ENCODE results near the gene AOPEP.
"Not testable (repeated sequence)": the region's sequence is repeated elsewhere in the genome, so short reads cannot be mapped to it uniquely, and the experiment has no call there.

The AOPEP gene

DNA sequence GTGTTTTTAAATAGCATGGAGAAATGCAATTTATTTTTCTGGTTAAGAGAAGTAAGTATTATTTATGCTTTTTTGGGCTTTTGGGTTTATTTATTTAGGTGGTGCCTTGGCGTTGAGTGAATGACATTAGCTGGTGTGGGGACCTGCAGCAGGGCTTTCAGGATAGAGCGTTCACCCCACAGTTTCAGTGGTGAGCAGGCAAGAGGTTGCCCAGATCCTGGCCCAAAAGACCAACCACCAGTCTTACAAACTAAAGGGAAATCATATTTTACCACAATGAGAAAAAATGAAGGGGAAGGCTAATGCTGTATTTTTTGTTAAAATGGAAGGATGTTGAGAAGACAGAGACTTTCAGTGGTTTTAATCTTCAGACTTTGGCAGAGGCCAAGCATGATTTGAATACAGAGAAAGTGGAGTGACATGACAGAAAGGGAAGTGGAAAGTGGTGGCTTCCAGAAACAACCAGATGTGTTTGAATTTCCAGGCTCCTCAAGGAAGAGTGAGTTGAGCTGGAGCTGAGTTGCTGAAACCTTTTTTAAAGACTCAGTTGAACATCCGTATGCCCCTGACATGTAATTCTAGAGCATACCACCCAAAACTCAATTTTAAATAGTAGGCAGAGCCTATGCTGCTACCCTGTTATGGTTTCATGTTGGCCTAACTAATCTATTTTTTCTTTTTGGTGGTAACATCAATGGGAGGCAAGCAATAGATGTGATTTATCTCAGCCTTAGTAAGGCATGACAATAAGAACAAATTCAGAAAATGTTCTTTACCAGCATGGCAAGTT lies 94.8 kb downstream of the AOPEP start:
- no peak for DNase-seq

DNA sequence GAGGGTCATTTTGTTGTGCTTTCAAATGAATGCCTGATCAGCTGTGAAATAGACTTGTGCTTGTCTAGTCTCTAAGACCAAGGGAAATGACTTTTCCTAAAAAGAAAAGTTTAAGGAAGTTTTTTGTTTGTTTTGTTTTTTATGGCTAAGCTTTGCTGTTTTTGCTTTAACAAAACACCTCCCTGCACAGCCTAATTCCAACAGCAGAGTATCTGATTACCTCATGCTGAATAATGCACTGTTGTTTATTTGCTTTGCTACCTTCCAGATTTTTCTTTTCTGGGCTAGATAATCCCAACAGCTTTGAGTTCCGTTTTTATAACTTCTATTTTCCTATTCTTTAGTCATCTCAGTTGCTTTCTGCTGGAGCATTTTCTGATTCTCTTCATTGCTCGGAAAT lies 95.8 kb downstream of the AOPEP start:
- no peak for DNase-seq

DNA sequence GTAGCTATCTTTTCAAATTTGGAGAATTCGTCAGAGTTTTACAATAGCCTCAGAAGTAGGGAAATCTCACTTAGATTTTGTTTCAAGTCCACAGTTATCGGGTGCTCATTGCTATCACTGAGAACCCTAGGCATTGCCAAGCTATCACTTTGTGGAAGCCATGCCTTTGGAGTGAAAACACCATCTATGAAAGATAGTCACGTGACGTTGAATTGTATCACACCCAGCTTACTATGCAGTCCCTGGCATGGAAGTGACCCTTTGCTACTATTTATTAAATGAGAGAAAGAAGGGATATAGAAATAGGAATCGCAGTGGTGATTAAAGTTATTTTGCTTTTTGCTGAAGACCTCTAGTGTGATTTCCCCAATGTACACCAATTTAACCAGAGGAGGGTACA lies 97.2 kb downstream of the AOPEP start:
- no peak for DNase-seq

DNA sequence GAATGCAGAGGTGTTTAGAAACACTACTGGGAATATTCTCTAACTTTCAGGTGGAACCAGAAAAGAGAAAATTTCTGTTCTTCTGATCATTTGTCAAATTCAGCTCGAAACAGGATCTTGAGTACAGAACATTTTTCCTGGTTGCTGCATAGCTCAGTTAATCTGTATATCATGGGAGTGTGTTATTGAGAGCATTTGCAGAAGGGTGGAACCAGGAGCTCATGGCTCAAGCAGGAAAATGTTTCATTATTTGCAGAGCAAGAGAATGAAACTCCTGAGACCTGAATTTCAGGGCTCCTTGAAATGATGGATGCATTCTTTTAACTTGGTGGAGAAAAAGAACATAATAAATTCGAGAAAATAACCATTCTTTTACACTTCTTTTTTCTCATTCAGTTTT lies 97.9 kb downstream of the AOPEP start:
- no peak for DNase-seq

DNA sequence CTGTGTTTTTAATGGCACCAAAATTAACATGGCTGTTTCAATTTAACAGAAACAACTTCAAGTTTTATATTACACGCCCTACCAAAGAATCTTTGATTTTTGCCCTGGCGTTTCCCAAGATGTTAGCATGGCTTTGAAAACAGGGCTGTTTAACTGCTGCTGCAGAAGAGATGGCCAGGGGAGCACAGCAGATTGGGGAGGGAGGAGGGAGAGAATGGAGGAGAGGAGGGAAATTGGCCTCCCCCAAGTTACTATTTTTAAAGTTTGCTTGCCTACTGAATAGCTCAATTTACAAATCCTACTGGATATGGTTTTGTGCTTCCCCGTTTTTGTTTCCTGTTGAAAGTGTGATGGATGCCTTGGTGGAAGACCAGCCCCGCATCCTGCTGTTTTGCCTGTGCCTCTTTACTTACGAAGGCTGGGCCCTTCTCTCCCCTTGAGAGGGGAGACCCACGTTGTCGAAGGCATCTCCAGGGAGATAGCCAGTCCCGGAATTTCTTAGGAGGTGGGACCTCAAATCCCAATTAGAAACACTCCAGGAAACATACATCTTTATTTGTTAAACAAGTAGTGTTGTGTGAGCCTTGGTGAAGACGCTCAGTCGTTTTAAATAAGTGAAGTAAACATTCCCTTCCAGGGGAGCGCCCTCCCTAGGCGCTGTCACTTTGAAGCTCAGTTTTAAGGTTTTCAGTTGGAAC lies 98.6 kb downstream of the AOPEP start:
- DNase-seq = no peak

DNA sequence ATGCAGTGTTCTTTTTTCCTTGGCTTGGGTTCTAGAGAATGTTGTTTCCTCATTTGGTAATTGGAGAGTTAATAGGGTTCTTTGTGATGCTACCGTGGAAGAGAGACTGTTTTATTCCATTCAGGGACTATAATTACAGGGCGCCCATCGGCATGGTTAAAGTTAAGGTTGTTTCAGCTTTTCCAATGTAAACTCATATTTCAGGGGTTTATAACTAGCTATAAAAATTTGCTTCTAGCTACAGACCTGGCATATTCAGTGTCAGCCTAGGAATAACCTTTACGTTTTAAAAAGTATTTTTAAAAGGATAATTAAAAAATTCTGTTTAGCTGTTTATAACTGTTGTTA lies 99.1 kb downstream of the AOPEP start:
- no peak for DNase-seq

DNA sequence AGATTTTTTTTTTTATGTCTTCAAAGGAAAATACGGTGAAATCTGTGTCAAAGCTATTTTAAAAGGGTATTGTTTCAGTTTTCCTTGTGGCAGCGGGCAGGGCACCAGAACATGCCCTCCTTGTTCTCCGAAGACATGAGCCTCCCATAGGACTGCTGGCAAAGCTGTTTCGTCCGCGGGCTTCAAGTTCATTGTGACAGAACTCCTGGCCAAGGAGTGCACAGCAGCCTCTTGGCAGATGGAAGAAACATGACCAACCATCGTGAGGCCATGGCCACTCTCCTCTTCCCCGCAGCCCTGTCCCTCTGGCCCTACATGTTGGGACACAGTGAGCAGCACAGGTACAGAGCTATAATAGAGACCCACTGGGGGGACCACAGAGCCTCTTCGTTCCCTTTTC lies 99.5 kb downstream of the AOPEP start:
- DNase-seq = no peak

DNA sequence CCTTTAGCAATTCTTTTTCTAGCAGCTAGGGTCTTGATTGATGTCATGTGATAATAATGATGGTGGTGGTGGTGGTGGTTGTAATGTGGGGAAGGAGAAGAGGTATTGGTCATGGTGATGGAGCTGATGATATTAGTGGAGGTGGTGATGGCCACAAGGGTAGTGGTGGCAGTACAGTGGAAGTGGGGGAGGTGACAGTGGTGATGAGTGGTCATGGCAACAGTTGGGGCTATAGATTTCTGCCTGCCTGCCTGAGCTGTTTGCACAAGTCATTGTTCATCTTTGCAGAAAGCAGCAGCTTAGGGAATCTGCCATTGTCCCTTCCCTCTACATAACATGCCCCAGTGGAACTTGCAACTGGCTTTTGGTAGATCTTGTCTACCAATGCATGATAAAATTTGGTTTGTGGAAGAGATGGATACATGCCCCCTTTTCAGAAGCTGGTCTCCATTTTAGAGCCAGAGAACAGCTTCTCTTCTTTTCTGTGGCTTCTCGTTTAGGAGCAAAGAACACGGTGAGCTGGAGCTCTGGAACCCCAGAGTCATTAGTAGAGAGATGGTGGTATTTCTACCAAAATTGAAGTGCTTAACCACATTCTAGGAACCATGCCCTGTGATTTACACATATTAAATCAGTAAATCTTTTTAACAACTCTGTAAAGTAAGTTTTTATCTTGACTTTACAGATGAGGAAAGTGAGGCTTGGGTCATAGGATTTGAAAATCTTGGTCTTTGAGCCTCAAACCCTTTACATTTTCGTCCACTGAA lies 100.3 kb downstream of the AOPEP start:
- no peak for DNase-seq

DNA sequence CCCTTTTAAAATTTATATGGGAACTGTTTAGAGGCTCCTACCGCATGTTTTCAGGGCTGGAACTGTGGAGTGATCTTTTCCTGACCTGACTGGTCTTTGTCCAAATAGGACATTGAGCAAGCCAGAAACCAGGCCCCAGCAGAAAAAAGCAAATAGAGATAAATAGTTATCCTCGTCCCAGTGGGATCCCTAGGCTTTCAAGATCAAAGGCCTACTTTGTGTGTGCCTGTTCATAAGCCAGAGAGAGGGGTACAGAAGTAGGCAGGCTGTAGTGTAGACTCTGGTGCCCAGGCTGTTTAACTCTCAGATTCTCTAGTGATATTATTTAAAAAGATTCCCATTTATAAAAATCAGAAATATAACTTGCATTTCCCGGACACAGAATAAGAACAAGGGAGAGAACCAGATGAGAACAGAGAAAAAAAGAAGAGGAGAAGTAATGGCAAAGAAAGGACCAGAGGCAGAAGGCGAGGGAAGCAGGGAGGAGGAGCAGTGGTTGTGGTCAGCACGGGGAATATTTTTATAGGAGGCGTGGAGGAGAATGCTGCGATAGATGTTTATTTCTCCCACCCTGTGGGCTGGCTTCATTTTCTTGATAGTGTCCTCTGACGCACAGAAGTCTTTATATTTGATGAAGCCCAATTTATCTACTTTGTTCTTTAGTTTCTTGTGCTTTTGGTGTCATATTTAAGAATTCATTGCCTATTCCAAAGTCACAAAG lies 101.2 kb downstream of the AOPEP start:
- DNase-seq = no peak

DNA sequence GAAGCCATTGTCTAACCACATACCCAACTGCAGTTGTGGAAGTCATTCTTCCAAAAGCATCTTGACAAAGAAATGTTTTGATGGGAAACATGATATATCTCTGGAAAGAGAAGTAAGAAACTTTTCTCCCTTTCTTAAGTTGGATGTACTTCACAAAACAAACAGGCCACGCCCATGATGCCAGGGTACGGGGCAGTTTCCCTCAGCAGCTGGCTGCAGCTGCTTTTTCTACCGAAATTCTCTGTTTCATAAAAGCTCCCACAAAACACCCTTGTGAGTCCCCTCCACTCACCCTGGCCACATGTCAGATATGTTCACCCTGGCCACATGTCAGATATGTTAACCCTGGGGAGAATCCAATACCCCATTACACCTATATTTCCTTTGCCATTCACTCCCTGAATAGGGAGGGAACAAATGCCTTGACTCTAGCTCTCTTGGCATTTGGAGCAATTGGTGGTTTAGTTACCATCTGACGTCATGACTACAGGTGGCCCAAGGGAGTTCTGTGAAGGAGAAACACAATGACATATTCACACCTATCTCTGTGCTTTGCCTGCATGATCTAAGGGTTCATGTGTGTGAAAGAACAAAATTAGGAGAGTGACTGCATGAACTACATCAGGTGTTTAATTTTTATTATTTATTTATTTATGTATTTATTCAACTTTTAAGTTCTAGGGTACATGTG lies 103.0 kb downstream of the AOPEP start:
- DNase-seq = no peak

DNA sequence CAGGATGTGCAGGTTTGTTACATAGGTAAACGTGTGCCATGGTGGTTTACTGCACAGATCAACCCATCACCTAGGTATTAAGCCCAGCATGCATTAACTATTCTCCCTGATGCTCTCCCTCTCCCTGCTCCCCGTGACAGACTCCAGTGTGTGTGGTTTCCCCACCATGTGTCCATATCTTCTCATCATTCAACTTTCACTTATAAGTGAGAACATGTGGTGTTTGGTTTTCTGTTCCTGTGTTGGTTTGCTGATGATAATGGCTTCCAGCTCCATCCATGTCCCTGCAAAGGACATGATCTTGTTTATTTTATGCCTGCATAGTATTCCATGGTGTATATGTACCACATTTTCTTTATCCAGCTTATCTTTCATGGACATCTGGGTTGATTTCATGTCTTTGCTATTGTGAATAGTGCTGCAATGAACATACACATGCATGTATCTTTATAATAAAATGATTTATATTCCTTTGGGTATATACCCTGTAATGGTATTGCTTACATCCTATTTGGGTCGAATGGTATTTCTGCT lies 103.6 kb downstream of the AOPEP start:
- DNase-seq = not testable (repeated sequence)

DNA sequence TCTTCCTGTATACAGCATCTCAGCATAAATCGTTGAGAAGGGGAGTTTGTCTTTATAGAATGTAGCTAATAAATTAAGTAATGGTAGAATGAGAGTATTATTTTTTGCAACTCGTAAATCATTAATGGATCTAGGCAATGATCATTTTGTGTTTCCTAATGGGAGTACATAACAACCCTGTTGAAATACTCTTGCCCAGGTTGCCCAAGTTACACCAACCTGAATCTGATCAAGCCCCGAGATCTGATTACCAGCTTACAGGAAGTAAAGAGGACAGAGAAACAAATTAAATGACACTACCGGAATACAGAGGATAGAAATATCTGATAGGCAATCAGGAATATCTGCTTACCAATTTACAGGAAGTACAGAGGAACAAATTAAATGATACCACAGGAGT lies 107.3 kb downstream of the AOPEP start:
- DNase-seq = no peak

DNA sequence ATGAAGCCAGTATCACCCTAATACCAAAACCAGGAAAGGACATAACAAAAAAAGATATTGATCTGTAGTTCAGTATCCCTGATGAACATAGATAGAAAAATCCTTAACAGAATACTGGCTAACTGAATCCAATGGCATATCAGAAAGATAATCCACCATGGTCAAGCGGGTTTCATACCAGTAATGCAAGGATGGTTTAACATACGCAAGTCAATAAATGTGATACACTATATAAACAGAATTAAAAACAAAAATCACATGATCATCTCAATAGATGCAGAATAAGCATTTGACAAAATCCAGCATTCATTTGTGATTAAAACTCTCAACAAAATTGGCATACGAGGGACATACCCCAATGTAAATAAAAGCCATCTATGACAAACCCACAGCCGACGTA lies 110.9 kb downstream of the AOPEP start:
- no peak for DNase-seq

DNA sequence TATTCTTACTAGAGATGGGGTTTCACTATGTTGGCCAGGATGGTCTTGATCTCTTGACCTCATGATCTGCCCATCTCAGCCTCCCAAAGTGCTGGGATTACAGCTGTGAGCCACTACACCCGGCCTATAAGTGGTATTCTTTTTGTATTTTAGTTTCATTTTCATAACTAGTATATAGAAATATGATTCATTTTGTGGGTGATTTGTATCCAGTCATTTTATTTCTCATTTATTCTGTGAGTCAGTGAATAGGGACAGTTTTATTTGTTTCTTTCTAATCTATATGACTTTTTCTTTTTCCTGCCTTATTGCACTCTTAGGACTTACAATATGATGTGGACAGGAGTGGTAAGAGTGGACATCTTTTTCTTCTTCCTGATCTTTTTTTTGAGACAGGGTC lies 112.9 kb downstream of the AOPEP start:
- DNase-seq = no peak

DNA sequence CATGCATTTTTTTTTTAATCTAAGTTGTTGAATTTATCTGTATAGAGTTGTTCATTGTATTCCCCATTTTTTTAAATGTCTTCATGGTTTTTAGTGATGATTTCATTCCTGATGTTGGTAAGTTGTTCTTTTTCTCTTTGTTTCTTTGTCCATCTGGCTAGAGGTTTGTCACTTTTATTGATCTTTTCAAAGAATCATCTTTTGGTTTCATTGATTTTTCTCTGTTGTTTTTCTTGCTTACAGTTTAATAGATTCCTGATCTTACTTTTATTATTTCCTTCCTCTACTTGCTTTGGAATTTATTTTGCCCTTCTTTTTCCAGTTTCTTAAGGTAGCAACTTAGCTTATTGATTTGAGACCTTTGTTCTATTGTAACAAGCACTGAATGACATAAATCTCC lies 114.2 kb downstream of the AOPEP start:
- no peak for DNase-seq

DNA sequence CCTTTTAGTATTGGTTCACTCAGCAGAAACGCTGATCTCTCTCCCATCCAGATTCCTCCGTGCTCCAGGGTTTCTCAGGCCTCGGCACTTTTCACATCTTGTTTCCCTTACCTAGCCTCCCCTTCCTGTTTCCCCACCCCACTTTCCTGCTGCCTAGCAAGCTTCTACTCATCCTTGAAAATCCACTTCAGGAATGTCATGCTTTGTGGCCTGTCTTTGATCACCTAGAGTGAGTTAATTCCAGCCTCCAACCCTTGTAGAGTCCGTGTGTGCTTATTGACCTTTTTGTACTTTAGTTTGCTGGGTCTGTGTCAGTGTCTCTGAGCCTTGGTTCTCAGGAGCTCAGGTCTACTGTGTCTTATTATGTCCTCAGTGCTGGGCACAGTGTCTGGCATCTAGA lies 116.6 kb downstream of the AOPEP start:
- no peak for DNase-seq

DNA sequence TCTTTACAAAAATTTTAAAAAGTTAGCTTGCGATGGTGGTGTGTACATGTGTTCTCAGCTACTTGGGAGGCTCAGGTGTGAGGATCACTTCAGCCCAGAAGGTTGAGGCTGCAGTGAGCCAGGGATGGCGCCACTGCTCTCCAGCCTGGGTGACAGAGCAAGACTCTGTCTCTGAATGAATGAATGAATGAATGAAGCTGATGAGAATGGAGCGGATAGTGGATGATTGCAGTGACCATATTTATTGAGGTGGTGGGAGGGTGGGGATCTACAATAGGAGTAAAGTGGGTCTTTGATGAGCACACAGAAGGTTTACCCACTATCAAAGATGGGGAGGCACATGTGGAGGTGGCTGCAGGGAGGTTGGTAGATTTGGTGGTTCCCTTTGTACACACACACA lies 120.2 kb downstream of the AOPEP start:
- DNase-seq = no peak

DNA sequence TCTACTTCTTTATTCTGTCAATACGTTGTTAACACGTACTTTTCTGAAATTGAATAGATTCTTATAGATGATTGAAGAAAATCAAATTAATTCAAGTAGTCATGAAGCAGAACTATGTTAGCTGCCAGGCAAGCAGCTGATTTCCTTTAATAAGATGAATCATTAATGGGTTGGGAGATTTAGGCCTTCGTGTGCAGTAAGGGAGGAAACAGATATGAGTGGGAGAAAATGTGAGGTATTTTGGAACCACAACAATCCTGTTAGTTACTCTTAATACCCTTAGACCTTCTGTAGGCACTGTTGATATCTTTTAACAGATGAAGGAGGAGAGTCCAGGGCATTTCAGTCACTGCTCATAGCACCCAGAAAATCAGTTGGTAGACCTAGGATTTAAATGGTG lies 121.0 kb downstream of the AOPEP start:
- DNase-seq = no peak

DNA sequence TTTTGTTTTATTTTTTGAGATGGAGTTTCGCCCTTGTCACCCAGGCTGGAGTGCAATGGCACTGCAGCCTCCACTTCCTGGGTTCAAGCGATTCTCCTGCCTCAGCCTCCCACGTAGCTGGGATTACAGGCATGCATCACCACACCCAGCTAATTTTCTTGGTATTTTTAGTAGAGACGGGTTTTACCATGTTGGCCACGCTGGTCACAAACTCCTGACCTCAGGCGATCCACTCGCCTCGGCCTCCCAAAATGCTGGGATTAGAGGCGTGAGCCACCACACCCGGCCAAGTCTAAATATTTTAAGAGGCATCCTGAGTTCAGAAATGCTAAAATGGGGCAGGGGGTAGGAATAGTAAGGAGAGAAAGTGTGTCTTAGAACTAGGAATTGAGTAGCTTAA lies 122.3 kb downstream of the AOPEP start:
- not testable (repeated sequence) for DNase-seq

DNA sequence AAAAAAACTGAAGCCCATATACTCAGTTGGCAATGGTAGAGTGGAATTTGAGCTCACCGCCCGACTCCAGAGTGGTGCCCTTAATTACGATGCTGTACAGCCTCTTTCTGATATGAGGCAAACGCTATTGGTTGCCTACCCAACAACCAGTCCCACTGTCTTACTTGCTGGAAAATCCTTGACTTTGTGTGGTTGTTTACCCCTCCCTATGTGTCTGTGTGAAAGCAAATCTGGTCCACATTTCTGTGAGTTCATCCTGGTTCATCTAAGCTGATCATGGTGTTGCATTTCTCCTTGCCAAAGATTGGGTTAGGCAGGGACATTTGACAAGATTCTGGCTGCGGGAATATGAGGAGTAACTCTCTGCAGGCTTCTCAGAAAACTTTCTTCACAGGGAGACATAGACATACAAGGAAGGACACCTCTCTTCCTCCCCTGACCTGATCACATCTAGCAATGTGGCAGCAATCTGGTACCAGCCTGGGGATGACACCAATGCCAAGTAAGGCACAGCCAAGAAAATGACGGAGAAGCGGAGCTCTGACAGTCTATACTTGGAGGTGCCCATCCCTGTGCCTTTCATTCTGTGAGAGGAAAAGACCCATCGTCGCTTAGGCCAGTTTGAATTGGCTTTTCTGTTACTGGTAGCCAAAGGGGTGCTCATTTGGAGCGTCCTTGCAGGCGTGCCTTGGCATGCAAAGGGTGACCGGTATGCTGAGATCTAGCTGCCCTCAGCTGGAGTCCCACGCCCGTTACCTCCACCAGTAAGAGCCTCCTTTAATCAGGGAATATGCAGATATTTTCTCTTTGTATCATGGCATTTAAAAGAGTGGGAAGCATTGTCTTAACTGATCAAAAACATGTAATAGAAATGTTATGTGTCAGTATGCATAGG lies 124.3 kb downstream of the AOPEP start:
- DNase-seq = no peak

DNA sequence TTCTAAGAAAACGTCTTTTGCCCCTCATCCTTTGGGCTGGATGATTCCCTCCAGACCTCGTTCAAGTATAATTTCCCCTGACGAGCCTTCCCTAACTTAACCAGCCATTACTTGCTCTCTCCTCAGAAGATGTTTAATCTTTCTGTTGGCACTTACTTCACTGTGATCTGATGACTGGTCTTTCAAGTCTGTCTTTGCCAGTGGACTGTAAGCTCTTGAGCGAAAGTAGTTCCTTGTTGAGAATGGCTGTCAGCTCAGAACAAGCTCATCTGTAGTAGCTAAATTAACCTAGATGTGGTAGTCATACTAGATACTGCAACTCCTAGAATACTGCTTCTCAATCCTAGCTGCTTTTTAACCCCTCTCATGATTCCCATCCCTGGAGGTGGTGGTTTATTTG lies 125.0 kb downstream of the AOPEP start:
- no peak for DNase-seq
